Measurements from ENCODE around the gene BMP8A. TPM values are rescaled to one million over a fixed set of nuclear protein-coding genes. Genes with fewer than 3 reads are reported as not detected.

The BMP8A gene
- polyA plus RNA-seq, 1 donor (not counting 4 experiments of a cell fraction or from before 2014, with no cell fraction given) = not detected

DNA sequence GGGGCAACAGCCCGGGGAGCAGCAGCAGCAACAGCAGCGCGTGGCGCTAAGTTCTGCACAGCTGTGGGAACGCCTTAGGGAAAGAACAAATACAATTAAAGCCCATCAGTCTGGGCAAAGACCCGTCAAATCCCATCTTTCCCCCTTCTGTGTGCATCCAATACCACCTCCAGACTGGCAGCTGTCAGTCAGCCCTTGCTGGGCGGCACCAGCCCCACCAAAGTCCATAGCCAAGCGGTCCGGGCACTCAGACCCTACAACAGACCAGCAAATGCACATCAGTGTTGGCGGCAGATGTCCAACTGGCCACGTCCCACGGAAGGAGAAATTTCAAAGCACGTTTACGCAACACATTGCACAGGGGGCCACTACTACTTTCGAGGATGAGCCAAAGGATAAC, 72.2 kb downstream of the BMP8A start:
- Histone ChIP-seq H3K27me3 (ENCODE audit: control insufficient read depth, extremely low read depth, insufficient read depth, low read length) (no peaks in the 10 kb centered on the region), H3K4me2 (ENCODE audit: control insufficient read depth, extremely low read depth, insufficient read depth, low read depth, low read length) (no peak overlapping the region)

DNA sequence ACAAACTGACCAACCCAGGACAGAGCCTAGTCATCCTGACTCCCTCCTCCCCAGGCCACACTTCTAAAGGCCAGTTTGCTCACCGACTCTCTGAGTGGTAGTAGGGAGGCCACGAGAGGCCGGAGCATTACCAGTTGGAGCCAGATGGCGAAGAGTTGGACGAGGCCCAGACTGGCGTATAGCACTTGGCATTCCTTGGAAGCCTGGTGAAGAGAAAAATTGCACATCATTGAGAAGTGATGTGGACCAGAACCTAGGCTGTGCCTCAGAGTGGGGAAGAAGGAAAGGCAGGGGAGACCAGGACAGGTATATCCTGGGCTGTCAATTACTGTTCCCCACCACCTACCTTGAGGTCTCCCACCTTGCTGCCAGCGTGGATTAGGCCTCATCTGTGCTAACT, 72.9 kb downstream of the BMP8A start:
- Histone ChIP-seq H3K9ac (ENCODE audit: control insufficient read depth, extremely low read depth, insufficient read depth, low read length) (no peak overlapping the region), H3K36me3 (ENCODE audit: control insufficient read depth in 2 of 2, extremely low read depth in 1 of 2, insufficient read depth in 2 of 2, low read length in 2 of 2) (peaks cover 65 to 77% of the 10 kb centered on the region in 2 experiments), H3K4me3 (ENCODE audit: control insufficient read depth in 2 of 3, extremely low read depth in 1 of 3, insufficient read depth in 2 of 3, low read depth in 1 of 3, low read length in 3 of 3) (no peak overlapping the region), H3K4me2 (ENCODE audit: control insufficient read depth, extremely low read depth, insufficient read depth, low read depth, low read length) (no peak overlapping the region), H3K9me1 (ENCODE audit: control insufficient read depth, extremely low read depth, insufficient read depth, low read length) (no peaks in the 10 kb centered on the region), H2AFZ (ENCODE audit: control insufficient read depth, low read length) (no peak overlapping the region), H3K9me3 (ENCODE audit: control insufficient read depth, low read depth, low read length) (no peaks in the 10 kb centered on the region), H3K4me1 (ENCODE audit: control insufficient read depth, extremely low read depth, insufficient read depth, low read length) (no peaks in the 10 kb centered on the region), H4K20me1 (ENCODE audit: control insufficient read depth, extremely low read depth, insufficient read depth, low read length) (peaks cover 22% of the 10 kb centered on the region), H3K27ac (ENCODE audit: control insufficient read depth, insufficient read depth, low read length) (no peak overlapping the region), H3K79me2 (ENCODE audit: control insufficient read depth, insufficient read depth, low read length) (peaks cover 19% of the 10 kb centered on the region), H3K27me3 (ENCODE audit: control insufficient read depth, extremely low read depth, insufficient read depth, low read length) (no peaks in the 10 kb centered on the region)
- TF ChIP-seq EZH2 (IDR thresholded peaks at IDR 0.05; ENCODE audit: low read length) = no peak
- TF ChIP-seq, protein P1, sequence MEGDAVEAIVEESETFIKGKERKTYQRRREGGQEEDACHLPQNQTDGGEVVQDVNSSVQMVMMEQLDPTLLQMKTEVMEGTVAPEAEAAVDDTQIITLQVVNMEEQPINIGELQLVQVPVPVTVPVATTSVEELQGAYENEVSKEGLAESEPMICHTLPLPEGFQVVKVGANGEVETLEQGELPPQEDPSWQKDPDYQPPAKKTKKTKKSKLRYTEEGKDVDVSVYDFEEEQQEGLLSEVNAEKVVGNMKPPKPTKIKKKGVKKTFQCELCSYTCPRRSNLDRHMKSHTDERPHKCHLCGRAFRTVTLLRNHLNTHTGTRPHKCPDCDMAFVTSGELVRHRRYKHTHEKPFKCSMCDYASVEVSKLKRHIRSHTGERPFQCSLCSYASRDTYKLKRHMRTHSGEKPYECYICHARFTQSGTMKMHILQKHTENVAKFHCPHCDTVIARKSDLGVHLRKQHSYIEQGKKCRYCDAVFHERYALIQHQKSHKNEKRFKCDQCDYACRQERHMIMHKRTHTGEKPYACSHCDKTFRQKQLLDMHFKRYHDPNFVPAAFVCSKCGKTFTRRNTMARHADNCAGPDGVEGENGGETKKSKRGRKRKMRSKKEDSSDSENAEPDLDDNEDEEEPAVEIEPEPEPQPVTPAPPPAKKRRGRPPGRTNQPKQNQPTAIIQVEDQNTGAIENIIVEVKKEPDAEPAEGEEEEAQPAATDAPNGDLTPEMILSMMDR (optimal IDR thresholded peaks at IDR 0.05 in 1 of 3, IDR thresholded peaks at IDR 0.05 in 1 of 3, conservative IDR thresholded peaks at IDR 0.05 in 1 of 3; ENCODE audit: extremely low read depth in 1 of 3, insufficient read depth in 2 of 3, low read length in 3 of 3) = no peak
- dilution Hi-C loops (cut with MboI; ENCODE audit: extremely low pct_ligation_motif_present, low sequenced_read_pairs) = no loop called here
- no peak for DNase-seq (ENCODE audit: low read depth, low spot score)
- no peak for FAIRE-seq

More for the DNA sequence above, 72.2 kb downstream of the BMP8A start:
- Histone ChIP-seq H3K9ac (ENCODE audit: control insufficient read depth, extremely low read depth, insufficient read depth, low read length) (no peak overlapping the region), H3K27ac (ENCODE audit: control insufficient read depth, insufficient read depth, low read length) (no peak overlapping the region), H4K20me1 (ENCODE audit: control insufficient read depth, extremely low read depth, insufficient read depth, low read length) (peaks cover 22% of the 10 kb centered on the region), H3K4me3 (ENCODE audit: control insufficient read depth in 2 of 3, extremely low read depth in 1 of 3, insufficient read depth in 2 of 3, low read depth in 1 of 3, low read length in 3 of 3) (no peak overlapping the region), H3K4me1 (ENCODE audit: control insufficient read depth, extremely low read depth, insufficient read depth, low read length) (peaks cover under 1% of the 10 kb centered on the region), H2AFZ (ENCODE audit: control insufficient read depth, low read length) (no peak overlapping the region), H3K9me3 (ENCODE audit: control insufficient read depth, low read depth, low read length) (no peaks in the 10 kb centered on the region), H3K79me2 (ENCODE audit: control insufficient read depth, insufficient read depth, low read length) (peaks cover 18% of the 10 kb centered on the region), H3K36me3 (ENCODE audit: control insufficient read depth in 2 of 2, extremely low read depth in 1 of 2, insufficient read depth in 2 of 2, low read length in 2 of 2) (peaks cover 61 to 74% of the 10 kb centered on the region in 2 experiments), H3K9me1 (ENCODE audit: control insufficient read depth, extremely low read depth, insufficient read depth, low read length) (peaks cover 1% of the 10 kb centered on the region)
- dilution Hi-C loops (cut with MboI; ENCODE audit: extremely low pct_ligation_motif_present, low sequenced_read_pairs) = no loop called here
- DNase-seq (ENCODE audit: low read depth, low spot score) (no peak), FAIRE-seq (no peak)
- no peak for TF ChIP-seq EZH2 (IDR thresholded peaks at IDR 0.05; ENCODE audit: low read length)
- TF ChIP-seq, protein P1 (optimal IDR thresholded peaks at IDR 0.05 in 1 of 3, IDR thresholded peaks at IDR 0.05 in 1 of 3, conservative IDR thresholded peaks at IDR 0.05 in 1 of 3; ENCODE audit: extremely low read depth in 1 of 3, insufficient read depth in 2 of 3, low read length in 3 of 3) = no peak

All from keratinocyte (primary cell).